GM19351 (cell line): ENCODE data around the gene SIK3.
A peak's percentile ranks its signal among the peaks of the same experiment; 100 is the strongest.

ENCODE experiments used
- ATAC-seq: cut with Tn5 transposase; IDR thresholded peaks from one replicate; pipeline ENCODE4 v1.9.1; 2021; ENCODE audit warnings: mild to moderate bottlenecking, moderate library complexity; ENCODE audit not compliant: unreplicated experiment

The SIK3 gene

GRCh38 chr11:116873381-116873780 is 224.8 kb downstream of the SIK3 start:
- ATAC-seq, result no peak

- ATAC-seq, result no peak
Observed at GRCh38 chr11:116871248-116871647, 227.0 kb downstream of the SIK3 start.

GRCh38 chr11:116870054-116870453 is 228.2 kb downstream of the SIK3 start:
- ATAC-seq, result no peak

- no peak for ATAC-seq
Observed at GRCh38 chr11:116869610-116870009, 228.6 kb downstream of the SIK3 start.

- no peak for ATAC-seq
Observed at GRCh38 chr11:116868066-116868465, 230.2 kb downstream of the SIK3 start.

- no peak for ATAC-seq
Observed at GRCh38 chr11:116867619-116868018, 230.6 kb downstream of the SIK3 start.

GRCh38 chr11:116866804-116867455 is 231.3 kb downstream of the SIK3 start:
- ATAC-seq, result no peak

- ATAC-seq, result no peak
Observed at GRCh38 chr11:116865696-116866095, 232.5 kb downstream of the SIK3 start.

- ATAC-seq, result no peak
Observed at GRCh38 chr11:116864531-116864930, 233.7 kb downstream of the SIK3 start.

- ATAC-seq, result no peak
Observed at GRCh38 chr11:116862951-116863350, 235.3 kb downstream of the SIK3 start.

- no peak for ATAC-seq
Observed at GRCh38 chr11:116862185-116862584, 236.0 kb downstream of the SIK3 start.

- no peak for ATAC-seq
Observed at GRCh38 chr11:116861539-116861938, 236.7 kb downstream of the SIK3 start.

GRCh38 chr11:116860303-116860702 is 237.9 kb downstream of the SIK3 start:
- ATAC-seq, result no peak

- ATAC-seq, result no peak
Observed at GRCh38 chr11:116859175-116859574, 239.1 kb downstream of the SIK3 start.

- no peak for ATAC-seq
Observed at GRCh38 chr11:116857936-116858335, 240.3 kb downstream of the SIK3 start.

- ATAC-seq, result no peak
Observed at GRCh38 chr11:116857316-116857715, 240.9 kb downstream of the SIK3 start.

GRCh38 chr11:116856423-116856822 is 241.8 kb downstream of the SIK3 start:
- no peak for ATAC-seq

GRCh38 chr11:116855413-116855812 is 242.8 kb downstream of the SIK3 start:
- ATAC-seq, result no peak

- peak; percentile 95 for ATAC-seq
Observed at GRCh38 chr11:116853461-116854073, 244.7 kb downstream of the SIK3 start.

- peak; percentile 34 for ATAC-seq
Observed at GRCh38 chr11:116852261-116853031, 245.8 kb downstream of the SIK3 start.

GRCh38 chr11:116851626-116852025 is 246.6 kb downstream of the SIK3 start:
- no peak for ATAC-seq

- ATAC-seq, result no peak
Observed at GRCh38 chr11:116849486-116849885, 248.7 kb downstream of the SIK3 start.
